Pulmonary artery endothelial cell (primary cell): ENCODE results near the gene INSM1. TPM values are rescaled to one million over a fixed set of nuclear protein-coding genes. Genes with fewer than 3 reads are reported as not detected.

Experiments
- DNase-seq: peaks from one replicate; pipeline ENCODE4 v3.0.0-alpha.2; 2011; ENCODE audit warnings: low read depth, low spot score
- total RNA-seq: library from RNA; depleted of rRNA; stranded (reverse); fragments of >200 nt; gene quantifications from 2 replicates; pipeline ENCODE4 v1.2.3, GENCODE V29; 2014

INSM1 gene
- total RNA-seq, 1 donor from 2014 or later = not detected

- DNase-seq = no peak
Measured at GRCh38 chr20:20360464-20360863, 7.4 kb upstream of the INSM1 start.

- DNase-seq = no peak
Measured at GRCh38 chr20:20362774-20363433, 5.0 kb upstream of the INSM1 start.

- DNase-seq = no peak
Measured at GRCh38 chr20:20363434-20363798, 4.5 kb upstream of the INSM1 start.

DNA sequence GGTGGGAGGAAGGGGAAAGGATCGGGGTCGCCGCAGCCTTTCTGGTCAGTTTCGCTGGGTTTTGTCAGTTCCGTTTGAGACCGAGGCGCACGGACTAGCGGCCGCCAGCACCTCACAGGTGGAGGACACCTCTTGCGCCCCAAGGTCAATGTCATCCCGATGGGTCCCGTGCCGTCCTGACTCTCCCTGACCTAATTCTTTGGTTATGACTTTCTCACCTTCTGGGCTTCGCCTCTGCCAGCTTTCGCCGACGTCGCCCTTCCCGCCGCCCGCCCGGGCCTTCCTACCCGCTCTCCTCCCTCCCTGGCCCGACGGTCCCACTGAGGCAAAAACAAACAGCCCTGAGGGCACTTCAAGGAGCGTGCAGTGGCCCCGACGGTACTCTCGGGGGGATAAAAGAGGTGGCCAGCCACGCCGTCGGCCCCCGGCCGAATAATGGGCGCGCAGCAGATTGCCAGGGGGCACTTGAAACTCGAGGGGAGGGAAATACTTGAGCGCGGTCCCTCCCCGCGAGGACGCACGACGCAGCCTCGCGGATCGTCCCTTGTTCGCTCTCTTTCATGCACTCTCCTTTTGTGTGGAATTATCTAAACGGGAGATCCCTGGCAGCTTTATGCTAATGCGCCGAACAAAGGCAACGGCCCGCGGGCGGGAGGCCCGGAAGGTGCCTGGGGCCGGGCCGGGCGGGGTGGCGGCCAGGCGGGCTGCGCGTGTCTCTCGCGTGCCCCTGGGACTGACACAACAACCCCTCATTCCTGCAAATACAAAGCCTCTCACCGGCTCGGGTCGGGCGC, 3.9 kb upstream of the INSM1 start:
- DNase-seq = no peak

DNA sequence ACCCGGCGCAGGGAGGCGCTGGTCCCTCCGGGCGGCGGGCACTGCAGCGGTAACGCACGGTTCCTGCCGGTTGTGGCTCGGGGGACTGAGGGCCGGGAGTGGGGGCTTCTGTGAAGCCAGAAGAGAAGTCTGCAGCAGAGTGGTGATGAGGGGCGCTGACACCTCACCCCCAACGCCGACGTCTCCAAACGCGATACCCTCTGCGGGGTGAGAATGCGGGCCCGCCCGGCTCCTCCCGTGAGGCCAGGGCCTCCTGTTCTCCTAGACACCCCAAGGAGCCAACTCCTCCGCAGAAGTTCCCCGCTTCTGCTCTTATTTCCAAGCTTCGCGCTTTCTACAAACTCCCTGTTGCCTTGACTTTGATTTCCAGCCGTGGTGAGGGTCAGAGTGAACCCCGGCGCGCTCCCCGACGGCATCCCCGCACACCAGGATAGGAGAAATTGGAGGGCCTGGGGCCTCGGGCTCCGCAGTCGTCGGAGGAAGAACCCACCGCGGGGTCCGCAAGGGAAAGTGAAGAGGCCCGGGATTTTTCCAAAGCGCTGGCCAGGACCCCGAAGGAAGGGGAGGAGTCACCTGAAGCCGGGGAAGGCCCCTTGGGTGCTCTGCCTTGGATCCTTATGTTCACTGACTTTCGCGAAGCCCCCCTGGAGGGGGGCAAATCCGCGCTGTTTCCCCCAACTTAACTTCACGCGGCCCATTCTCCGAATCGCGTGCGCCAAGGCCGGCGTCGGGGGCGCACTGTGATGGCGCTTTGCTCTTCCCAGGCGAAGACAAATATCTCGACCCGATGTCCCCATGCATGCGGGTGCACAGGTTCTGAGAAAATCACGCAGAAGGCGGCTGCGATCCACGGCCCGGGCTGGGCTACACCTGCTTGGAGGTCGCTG, 3.1 kb upstream of the INSM1 start:
- DNase-seq = no peak

GRCh38 chr20:20365480-20366161, 2.3 kb upstream of the INSM1 start:
- no peak for DNase-seq

DNA sequence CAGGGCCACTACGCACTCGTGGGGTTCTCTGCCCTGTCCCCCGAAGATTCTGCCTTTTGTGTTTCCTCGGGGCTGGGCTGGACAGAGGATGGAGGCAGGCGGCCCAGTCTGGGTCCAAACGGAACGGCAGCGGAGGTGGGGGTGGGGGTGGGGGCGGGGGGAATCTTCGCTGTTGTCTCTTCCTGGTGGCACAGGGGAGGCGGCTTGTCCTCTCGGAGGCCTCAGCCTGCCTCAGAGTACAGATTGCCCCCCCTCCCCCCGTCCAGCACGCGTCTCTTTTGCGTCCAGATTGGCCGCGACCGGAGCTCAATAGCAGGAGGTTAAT, 1.4 kb upstream of the INSM1 start:
- no peak for DNase-seq

DNA sequence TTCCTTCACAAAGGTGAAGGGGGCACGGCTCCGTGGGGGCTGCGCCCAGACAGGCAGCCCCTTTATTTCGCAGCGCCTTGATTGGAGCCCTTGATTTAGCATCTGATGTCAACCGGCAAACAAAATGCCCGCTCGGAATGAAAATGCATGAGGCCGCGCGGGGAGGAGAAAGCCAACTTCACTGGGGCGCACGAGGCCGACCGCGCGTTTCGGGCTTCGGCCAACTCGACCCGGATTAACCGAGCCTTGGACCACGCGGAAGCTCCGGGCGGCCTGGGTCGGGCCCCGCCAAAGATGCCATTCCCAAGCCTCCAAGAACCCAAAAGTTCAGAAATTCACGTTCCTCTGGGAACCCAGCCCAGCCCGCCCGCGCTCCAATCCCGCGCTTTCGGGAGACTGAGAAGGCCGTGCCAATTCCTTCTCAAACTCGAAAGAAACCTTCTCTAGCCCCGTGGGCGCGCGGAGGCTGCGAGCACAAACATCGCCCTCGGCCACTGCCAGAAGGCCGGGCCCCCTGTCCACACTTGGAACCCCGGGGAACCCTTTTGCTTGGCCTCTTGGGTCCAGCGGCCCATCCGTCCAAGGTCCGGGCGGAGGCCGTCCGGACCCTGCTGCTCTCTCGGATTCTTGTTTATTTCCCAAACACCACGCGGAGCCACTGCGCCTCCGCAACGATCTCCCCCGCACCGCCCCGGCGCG, 879 bp upstream of the INSM1 start:
- DNase-seq = no peak

DNA sequence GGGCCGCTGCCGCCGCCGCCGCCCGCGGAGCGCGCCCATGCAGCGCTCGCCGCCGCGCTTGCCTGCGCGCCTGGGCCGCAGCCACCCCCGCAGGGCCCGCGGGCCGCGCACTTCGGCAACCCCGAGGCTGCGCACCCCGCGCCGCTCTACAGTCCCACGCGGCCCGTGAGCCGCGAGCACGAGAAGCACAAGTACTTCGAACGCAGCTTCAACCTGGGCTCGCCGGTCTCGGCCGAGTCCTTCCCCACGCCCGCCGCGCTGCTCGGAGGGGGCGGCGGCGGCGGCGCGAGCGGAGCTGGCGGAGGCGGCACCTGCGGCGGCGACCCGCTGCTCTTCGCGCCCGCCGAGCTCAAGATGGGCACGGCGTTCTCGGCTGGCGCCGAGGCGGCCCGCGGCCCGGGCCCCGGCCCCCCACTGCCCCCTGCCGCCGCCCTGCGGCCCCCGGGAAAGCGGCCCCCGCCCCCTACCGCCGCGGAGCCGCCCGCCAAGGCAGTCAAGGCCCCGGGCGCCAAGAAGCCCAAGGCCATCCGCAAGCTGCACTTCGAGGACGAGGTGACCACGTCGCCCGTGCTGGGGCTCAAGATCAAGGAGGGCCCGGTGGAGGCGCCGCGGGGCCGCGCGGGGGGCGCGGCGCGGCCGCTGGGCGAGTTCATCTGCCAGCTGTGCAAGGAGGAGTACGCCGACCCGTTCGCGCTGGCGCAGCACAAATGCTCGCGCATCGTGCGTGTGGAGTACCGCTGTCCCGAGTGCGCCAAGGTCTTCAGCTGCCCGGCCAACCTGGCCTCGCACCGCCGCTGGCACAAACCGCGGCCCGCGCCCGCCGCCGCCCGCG, 730 bp downstream of the INSM1 start:
- no peak for DNase-seq

- no peak for DNase-seq
Measured at GRCh38 chr20:20369250-20370093, 1.6 kb downstream of the INSM1 start.

DNA sequence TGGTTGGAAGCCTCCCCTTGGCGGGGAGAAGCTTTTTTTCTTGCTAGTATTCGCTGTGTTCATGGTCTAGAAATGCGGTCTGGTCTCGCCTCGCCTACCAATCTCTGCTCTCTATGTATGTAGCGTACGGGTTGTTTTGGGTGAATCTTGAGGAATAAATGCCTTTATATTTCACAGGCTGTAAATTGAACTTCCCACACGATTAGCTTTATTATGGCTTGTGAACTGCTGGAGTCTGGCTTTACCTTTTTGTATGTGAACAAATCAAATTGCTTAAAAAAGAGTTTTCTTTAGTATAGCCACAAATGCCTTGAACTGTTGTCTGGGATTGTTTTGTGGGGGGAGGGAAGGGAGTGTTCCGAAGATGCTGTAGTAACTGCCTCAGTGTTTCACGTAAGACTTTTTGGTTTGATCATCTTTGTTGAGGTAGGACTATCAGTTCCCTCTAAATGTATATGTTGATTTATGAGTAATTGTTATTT, 2.2 kb downstream of the INSM1 start:
- DNase-seq = no peak

- no peak for DNase-seq
Measured at GRCh38 chr20:20371083-20371482, 3.2 kb downstream of the INSM1 start.

- no peak for DNase-seq
Measured at GRCh38 chr20:20371681-20372080, 3.8 kb downstream of the INSM1 start.

- no peak for DNase-seq
Measured at GRCh38 chr20:20373091-20373571, 5.2 kb downstream of the INSM1 start.

DNA sequence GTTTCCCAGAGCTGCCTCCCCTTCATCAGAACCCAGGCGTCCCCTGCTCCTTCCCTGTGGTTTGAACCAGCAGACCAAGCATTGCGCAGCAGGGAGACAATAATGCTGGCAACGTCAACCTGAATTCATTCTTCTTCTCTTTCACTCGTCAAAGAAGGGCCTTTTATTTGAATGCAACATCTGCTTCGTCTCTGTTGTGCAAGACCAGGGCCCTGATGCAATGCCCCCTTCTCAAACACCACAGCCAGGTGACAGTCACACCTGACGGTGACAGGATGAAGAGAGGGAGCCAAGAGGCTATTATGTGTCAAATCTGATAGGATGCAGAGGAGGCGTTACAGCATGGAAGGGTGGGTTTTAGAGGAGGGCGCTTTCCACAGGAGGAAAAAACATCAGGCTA, 8.0 kb downstream of the INSM1 start:
- DNase-seq = no peak

DNA sequence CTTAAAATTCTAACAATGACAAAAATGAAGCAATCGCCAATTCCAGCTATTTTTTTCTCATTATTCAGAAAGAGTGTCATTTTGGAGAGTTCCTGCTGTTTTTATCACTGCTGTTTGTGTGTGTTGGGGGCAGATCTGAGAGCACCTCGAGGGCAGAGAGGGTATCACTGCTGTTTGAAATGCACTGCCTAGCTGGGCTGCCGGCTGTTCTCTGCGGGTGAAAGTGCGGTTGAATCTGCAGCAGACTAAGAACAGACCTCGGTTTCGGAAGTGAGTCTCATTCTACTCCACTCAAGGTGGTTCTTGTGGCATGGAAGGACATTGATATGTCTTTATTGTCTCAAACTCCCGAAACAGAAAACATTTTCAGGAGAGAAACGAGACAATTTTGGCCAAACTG, 18.3 kb downstream of the INSM1 start:
- DNase-seq = no peak

DNA sequence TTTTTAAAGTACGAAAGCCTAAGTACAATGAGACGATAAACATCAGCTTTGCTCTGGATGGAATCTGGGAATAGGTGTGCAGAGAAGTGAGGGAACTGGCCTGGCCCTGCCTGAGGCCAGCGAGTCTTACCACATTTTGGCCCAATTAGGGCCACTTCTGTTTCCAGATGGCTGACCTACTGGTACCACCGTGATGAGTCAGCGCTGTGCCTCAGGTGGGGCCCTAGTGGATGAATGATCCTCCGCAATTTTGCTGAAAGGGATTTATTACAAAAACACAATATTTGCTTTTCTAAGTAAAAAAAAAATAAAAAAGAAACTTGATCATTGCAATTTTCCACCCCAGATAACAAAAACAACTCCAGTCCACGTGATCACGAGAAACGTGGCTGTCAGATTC, 22.5 kb downstream of the INSM1 start:
- DNase-seq = no peak

DNA sequence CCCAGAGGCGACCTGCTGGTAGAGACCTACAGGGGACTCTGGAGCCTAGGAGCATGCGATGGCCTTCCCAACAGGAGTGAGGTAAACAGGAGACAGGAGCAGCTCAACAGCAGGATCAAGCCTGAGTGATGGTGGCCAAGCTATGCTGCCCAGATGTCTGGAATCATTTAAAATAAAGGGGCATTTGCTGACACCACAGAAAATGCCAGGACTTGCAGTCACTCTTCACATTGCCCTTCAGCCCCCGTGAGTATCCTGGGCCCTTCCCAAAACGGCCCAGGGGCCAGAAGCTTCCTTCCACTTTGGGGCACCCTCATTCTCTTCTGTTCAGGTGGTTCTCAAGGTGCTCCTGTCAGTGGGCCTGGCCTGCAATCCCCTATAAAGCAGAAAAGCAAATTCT, 23.2 kb downstream of the INSM1 start:
- no peak for DNase-seq

DNA sequence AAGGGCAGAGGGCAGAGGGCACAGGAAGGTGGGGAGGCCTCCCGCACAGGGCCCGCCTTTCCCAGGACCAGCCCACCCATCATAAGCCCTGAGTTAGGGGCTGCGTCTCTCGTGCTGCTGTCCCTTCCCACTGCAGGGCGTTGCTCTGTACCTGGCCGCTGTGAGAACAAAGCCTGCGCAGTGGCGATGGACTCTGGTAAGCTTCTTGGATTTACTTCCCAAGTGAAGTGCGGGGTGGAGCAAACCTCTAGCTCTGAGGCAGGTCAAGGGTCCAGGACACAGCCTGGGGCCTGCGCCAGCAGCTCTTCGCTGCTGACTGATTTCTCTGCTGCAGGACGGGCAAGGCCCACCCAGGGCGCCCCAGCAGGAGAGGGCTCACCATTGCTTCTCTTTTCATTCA, 23.9 kb downstream of the INSM1 start:
- no peak for DNase-seq
